A549 (cell line): ENCODE data around the gene LRRC46. TPM values are rescaled to one million over a fixed set of nuclear protein-coding genes. Genes with fewer than 3 reads are reported as not detected.
A peak's percentile ranks its signal among the peaks of the same experiment; 100 is the strongest.

Source experiments
- ATAC-seq, 2 experiments: fragments of 200-7000 bp in 1 of 2; fragments of >200 bp in 1 of 2; cut with Nextera tagmentation in 1 of 2; cut with Tn5 transposase in 1 of 2; 3 replicates each; pipeline versions ENCODE4 v1.8.0 to v1.9.1; 2018 to 2020; ENCODE audit warnings: mild to moderate bottlenecking in 1 of 2, moderate library complexity in 1 of 2
- CTCF ChIA-PET: fragments of 300-600 bp; sonication (Branson Sonifier 250); formaldehyde crosslinking; extraction: SDS; loops from one replicate; lab custom pipeline; 2021; ENCODE audit warnings: antibody characterized with exemption, inconsistent platforms; lab: Yijun Ruan, JAX
- POLR2A ChIA-PET: fragments of 350-600 bp; formaldehyde crosslinking; extraction: SDS; loops from one replicate; lab custom pipeline; 2021; ENCODE audit warnings: antibody characterized with exemption, inconsistent platforms; lab: Yijun Ruan, JAX
- DNase-seq, 2 experiments: peaks; one replicate each; pipeline versions ENCODE4 v3.0.0 to v3.0.0-alpha.2; 2011 to 2016; ENCODE audit warnings: low read depth in 1 of 2, low spot score in 1 of 2
- FAIRE-seq: peaks from 2 replicates; lab custom pipeline; 2011; peaks lifted over from hg19 to GRCh38; lab: Jason Lieb, UNC
- H3K27ac ChIP-seq, 2 experiments: fragments of >200 bp; sonication (Bioruptor Twin); formaldehyde crosslinking; 3 replicates each; pipeline ENCODE4 v1.5.1; 2016 to 2017
- H3K4me1 ChIP-seq: fragments of >200 bp; sonication (Bioruptor Twin); formaldehyde crosslinking; 3 replicates; pipeline ENCODE4 v1.6.1; 2016
- H3K4me2 ChIP-seq: fragments of >200 bp; sonication (Bioruptor Twin); formaldehyde crosslinking; 3 replicates; pipeline ENCODE4 v1.6.1; 2016
- H3K4me3 ChIP-seq: fragments of >200 bp; sonication (Bioruptor Twin); formaldehyde crosslinking; 3 replicates; pipeline ENCODE4 v1.5.1; 2016
- H3K9me3 ChIP-seq: fragments of >200 bp; sonication (Bioruptor Twin); formaldehyde crosslinking; 3 replicates; pipeline ENCODE4 v1.6.1; 2016
- ATOH8 ChIP-seq: fragments of 250-450 bp; sonication (Bioruptor Pico); IDR thresholded peaks from 2 replicates; pipeline ENCODE4 v1.5.0; 2020; ENCODE audit warnings: low read depth, mild to moderate bottlenecking, moderate library complexity
- CBX2 ChIP-seq: fragments of 200-600 bp; sonication (generic); IDR thresholded peaks from 2 replicates; pipeline ENCODE4 v1.6.1; 2016; ENCODE audit warnings: low read depth, mild to moderate bottlenecking, borderline replicate concordance
- CHD2 ChIP-seq: fragments of 150-350 bp; IDR thresholded peaks from 2 replicates; pipeline ENCODE4 v1.6.1; 2014; ENCODE audit warnings: low read length; ENCODE audit not compliant: partially characterized antibody
- CTCF ChIP-seq: fragments of >200 bp; sonication (Bioruptor Twin); formaldehyde crosslinking; IDR thresholded peaks from 3 replicates; pipeline ENCODE4 v1.5.1; 2016
- EHF ChIP-seq: fragments of 250-450 bp; sonication (Bioruptor Pico); IDR thresholded peaks from 2 replicates; pipeline ENCODE4 v1.5.0; 2020; ENCODE audit warnings: mild to moderate bottlenecking
- FOSB ChIP-seq: fragments of 250-450 bp; sonication (Bioruptor Pico); IDR thresholded peaks from 2 replicates; pipeline ENCODE4 v1.5.0; 2020; ENCODE audit warnings: mild to moderate bottlenecking, moderate library complexity
- FOSL2 ChIP-seq, 2 experiments: fragments of 450-650 bp in 1 of 2; fragments of >200 bp in 1 of 2; sonication (Bioruptor Twin) in 1 of 2; formaldehyde crosslinking; IDR thresholded peaks; 2 replicates each; pipeline versions ENCODE4 v1.5.0 to v1.6.1; 2016 to 2020; ENCODE audit warnings: mild to moderate bottlenecking in 1 of 2, moderate library complexity in 1 of 2
- FOXS1 ChIP-seq: fragments of 250-450 bp; sonication (Bioruptor Pico); IDR thresholded peaks from 2 replicates; pipeline ENCODE4 v1.5.0; 2020; ENCODE audit warnings: mild to moderate bottlenecking, moderate library complexity
- HOXB13 ChIP-seq: fragments of 250-450 bp; sonication (Bioruptor Pico); IDR thresholded peaks from 2 replicates; pipeline ENCODE4 v1.5.0; 2020; ENCODE audit warnings: low read depth, mild to moderate bottlenecking, moderate library complexity
- JUN ChIP-seq, 2 experiments: fragments of >200 bp; sonication (Bioruptor Twin); formaldehyde crosslinking; IDR thresholded peaks; 2 replicates in 1 of 2; 3 replicates in 1 of 2; pipeline ENCODE4 v1.6.1; 2016 to 2017
- KDM5A ChIP-seq: fragments of 200-600 bp; sonication (generic); IDR thresholded peaks from 2 replicates; pipeline ENCODE4 v1.6.1; 2016; ENCODE audit warnings: antibody characterized with exemption, mild to moderate bottlenecking
- MAFK ChIP-seq: fragments of 450-650 bp; IDR thresholded peaks from 2 replicates; pipeline ENCODE4 v1.6.1; 2014; ENCODE audit not compliant: partially characterized antibody
- NPAS2 ChIP-seq: fragments of 250-450 bp; sonication (Bioruptor Pico); IDR thresholded peaks from 2 replicates; pipeline ENCODE4 v1.8.0; 2022; ENCODE audit warnings: mild to moderate bottlenecking, moderate library complexity, borderline replicate concordance
- POLR2AphosphoS2 ChIP-seq: conservative IDR thresholded peaks from 2 replicates; pipeline ENCODE4 v1.6.1; 2012; ENCODE audit warnings: low read length, improper control_type of control experiment, inconsistent platforms
- RAD21 ChIP-seq, 2 experiments: fragments of >200 bp in 1 of 2; sonication (Bioruptor Twin) in 1 of 2; formaldehyde crosslinking in 1 of 2; IDR thresholded peaks in 1 of 2; conservative IDR thresholded peaks in 1 of 2; 2 replicates in 1 of 2; 3 replicates in 1 of 2; pipeline ENCODE4 v1.6.1; 2012 to 2018; ENCODE audit warnings: inconsistent platforms in 1 of 2
- RCOR1 ChIP-seq: fragments of 150-350 bp; IDR thresholded peaks from 2 replicates; pipeline ENCODE4 v1.6.1; 2014; ENCODE audit warnings: antibody characterized with exemption, low read length, low read depth
- RFX5 ChIP-seq: fragments of 450-650 bp; IDR thresholded peaks from 2 replicates; pipeline ENCODE4 v1.7.1; 2014; ENCODE audit warnings: antibody characterized with exemption, mild to moderate bottlenecking, moderate library complexity
- SMC3 ChIP-seq: fragments of >200 bp; sonication (Bioruptor Twin); formaldehyde crosslinking; IDR thresholded peaks from 3 replicates; pipeline ENCODE4 v1.6.1; 2018; ENCODE audit warnings: inconsistent platforms
- SREBF2 ChIP-seq: fragments of 450-650 bp; IDR thresholded peaks from 2 replicates; pipeline ENCODE4 v1.6.1; 2014; ENCODE audit warnings: mild to moderate bottlenecking, moderate library complexity
- TFCP2L1 ChIP-seq: fragments of 250-450 bp; sonication (Bioruptor Pico); IDR thresholded peaks from 2 replicates; pipeline ENCODE4 v1.5.0; 2021; ENCODE audit warnings: mild to moderate bottlenecking
- ZFP36 ChIP-seq: fragments of 450-650 bp; IDR thresholded peaks from 2 replicates; pipeline ENCODE4 v1.6.1; 2014; ENCODE audit warnings: borderline replicate concordance; ENCODE audit not compliant: partially characterized antibody
- ZNF302 ChIP-seq: fragments of 250-450 bp; sonication (Bioruptor Pico); IDR thresholded peaks from 2 replicates; pipeline ENCODE4 v1.9.0; 2021; ENCODE audit warnings: inconsistent platforms, mild to moderate bottlenecking, moderate library complexity
- WGBS: methylation state at CpG from one replicate; pipeline ENCODE4 v1.1.6; 2017; ENCODE audit errors: missing lambda C conversion rate; 5-methylcytosine and 5-hydroxymethylcytosine counted together
- polyA plus RNA-seq, 4 experiments: library from polyadenylated mRNA; depleted of rRNA in 3 of 4; stranded (reverse); fragments of >200 nt; fragmentation: RNase III in 1 of 4; extraction: RNeasy Plus Mini Kit Qiagen cat#74134 plus additional on column Dnase treatment in 1 of 4; gene quantifications; 2 replicates in 3 of 4; 3 replicates in 1 of 4; pipeline ENCODE4 v1.2.3, GENCODE V29; 2011 to 2017
- TF ChIP-seq, protein P1 (sequence below): IDR thresholded peaks from 2 replicates; pipeline ENCODE4 v1.6.1; 2012

The LRRC46 gene
- polyA plus RNA-seq, 2 of the 4 experiments (the other 2 are of a cell fraction) = 2.7 to 3.0 TPM

GRCh38 chr17:47848198-47848513, 16.7 kb downstream of the LRRC46 start:
- POLR2A ChIA-PET = interaction anchor here (1.1 kb wide), 1 partner anchor 47 kb away, joined by 3 read pairs; no protein-coding TSS in a partner anchor
- no peak overlapping the region for H3K27ac ChIP-seq
- H3K4me2 ChIP-seq = no peak overlapping the region
- no peak for DNase-seq
- ATAC-seq = no peak
- H3K4me1 ChIP-seq = peaks cover 22% of the 10 kb centered on the region
- WGBS = 91% methylated on average over 18 of the region's 23 CpGs
- no peak for FAIRE-seq
- no peaks in the 10 kb centered on the region for H3K9me3 ChIP-seq
- CTCF ChIA-PET = interaction anchor here (0.6 to 36.3 kb wide), 15 partner anchors 3 to 1142 kb away, joined by 3 to 1860 read pairs (median 9); partner anchors contain the start of genes LRRC46, MRPL10, OSBPL7 and SCRN2
- TF ChIP-seq CHD2 (no peak), TFCP2L1 (CRISPR knock-in tag) (no peak), SREBF2 (no peak), RCOR1 (no peak), CBX2 (no peak), FOSL2 (IDR thresholded peaks at IDR 0.05) (no peak), FOSL2 (CRISPR knock-in tag; IDR thresholded peaks at IDR 0.05) (no peak), POLR2AphosphoS2 (no peak), ZNF302 (CRISPR knock-in tag) (no peak), HOXB13 (CRISPR knock-in tag) (no peak), RAD21 (conservative IDR thresholded peaks at IDR 0.05 in 1 of 2, IDR thresholded peaks at IDR 0.05 in 1 of 2) (no peak), ATOH8 (no peak), EHF (CRISPR knock-in tag) (no peak), RFX5 (no peak), NPAS2 (CRISPR knock-in tag) (no peak), KDM5A (no peak), JUN (IDR thresholded peaks at IDR 0.05) (no peak), ZFP36 (no peak), FOSB (CRISPR knock-in tag) (no peak), CTCF (no peak)
- TF ChIP-seq, protein P1, sequence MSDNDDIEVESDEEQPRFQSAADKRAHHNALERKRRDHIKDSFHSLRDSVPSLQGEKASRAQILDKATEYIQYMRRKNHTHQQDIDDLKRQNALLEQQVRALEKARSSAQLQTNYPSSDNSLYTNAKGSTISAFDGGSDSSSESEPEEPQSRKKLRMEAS = no peak
- TF ChIP-seq, all 56 proteins: peak for 0
- no peak overlapping the region for H3K4me3 ChIP-seq

GRCh38 chr17:47850373-47850691, 18.9 kb downstream of the LRRC46 start:
- DNase-seq (no peak), FAIRE-seq (no peak), ATAC-seq (no peak; a peak in 1 of 6 replicates)
- peaks cover 16% of the 10 kb centered on the region for H3K4me1 ChIP-seq
- H3K27ac ChIP-seq = peak overlapping the region; percentile 74 to 91
- ChIA-PET CTCF (interaction anchor here (0.7 to 36.3 kb wide), 10 partner anchors 5 to 168 kb away, joined by 3 to 1860 read pairs (median 119); partner anchors contain the start of genes CDK5RAP3, LRRC46, MRPL10 and SCRN2), POLR2A (interaction anchor here (0.5 to 3.6 kb wide), 6 partner anchors 9 to 204 kb away, joined by 3 to 18 read pairs (median 4); partner anchors contain the start of genes LRRC46, MRPL10, PNPO and SCRN2)
- no peak for TF ChIP-seq SMC3
- no peak for TF ChIP-seq MAFK
- no peak for TF ChIP-seq KDM5A
- TF ChIP-seq ATOH8 = no peak
- no peak for TF ChIP-seq FOXS1
- TF ChIP-seq HOXB13 (CRISPR knock-in tag) = no peak
- 81% methylated on average over 9 of the region's 9 CpGs for WGBS
- no peaks in the 10 kb centered on the region for H3K9me3 ChIP-seq
- H3K4me2 ChIP-seq = peak overlapping the region; percentile 93
- peak overlapping the region; percentile 50 for H3K4me3 ChIP-seq
